GM10266 (cell line): ENCODE data around the gene IRF2.

Experiments
- DNase-seq: peaks from one replicate; pipeline ENCODE4 v3.0.0; 2012; ENCODE audit errors: extremely low spot score
- CTCF ChIP-seq: IDR thresholded peaks from 2 replicates; pipeline ENCODE4 v1.5.1; 2012; ENCODE audit warnings: mild to moderate bottlenecking, low read depth; ENCODE audit not compliant: control insufficient read depth, insufficient read depth; ENCODE audit errors: missing control alignments

IRF2 gene

GRCh38 chr4:184443318-184443717 lies 31.0 kb downstream of the IRF2 start:
- no peak for DNase-seq
- no peak for TF ChIP-seq CTCF

- DNase-seq = no peak
Measured at GRCh38 chr4:184442314-184442635, 32.1 kb downstream of the IRF2 start.

DNA sequence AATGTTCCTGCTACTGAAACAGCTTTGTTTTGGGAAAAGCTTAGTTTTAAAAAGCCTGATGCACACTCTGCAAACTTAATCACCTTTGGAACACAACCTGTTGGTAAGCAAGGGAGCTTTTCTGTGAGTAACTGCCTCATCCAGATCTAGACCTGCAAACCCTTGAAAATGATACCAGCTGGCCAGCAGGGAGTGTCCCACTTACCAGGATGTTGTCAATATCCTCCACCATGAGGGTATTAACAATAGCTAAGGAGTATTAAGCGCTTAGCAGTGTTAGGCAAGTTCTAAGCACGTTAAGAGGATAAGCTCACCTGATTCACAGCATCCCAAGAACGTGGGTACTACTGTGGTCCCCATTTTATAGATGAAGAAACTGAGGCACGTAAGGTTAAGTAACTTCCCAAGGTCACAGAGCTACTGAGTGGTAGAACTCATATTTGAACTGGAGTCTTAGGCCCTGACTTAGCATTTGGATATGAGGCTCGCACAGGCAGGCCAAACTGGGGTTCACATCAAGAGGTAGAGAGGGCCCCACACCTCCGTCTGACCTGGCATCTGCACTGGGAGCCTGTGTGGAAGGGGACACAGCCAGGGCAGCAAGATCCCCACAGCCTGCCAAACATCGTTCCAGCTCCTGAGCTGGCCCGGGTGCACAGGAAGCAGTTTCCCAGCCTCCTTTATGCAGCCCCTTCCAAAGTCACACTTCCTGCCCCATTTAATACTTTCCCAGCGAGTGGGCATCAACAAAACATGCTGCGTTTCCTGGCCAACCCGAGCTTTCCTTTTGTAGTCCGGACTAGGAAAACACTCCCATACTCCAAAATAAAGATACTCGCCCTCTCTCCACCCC lies 32.7 kb downstream of the IRF2 start:
- no peak for DNase-seq
- TF ChIP-seq CTCF = no peak

More at GRCh38 chr4:184442314-184442635, 32.1 kb downstream of the IRF2 start:
- no peak for TF ChIP-seq CTCF

DNA sequence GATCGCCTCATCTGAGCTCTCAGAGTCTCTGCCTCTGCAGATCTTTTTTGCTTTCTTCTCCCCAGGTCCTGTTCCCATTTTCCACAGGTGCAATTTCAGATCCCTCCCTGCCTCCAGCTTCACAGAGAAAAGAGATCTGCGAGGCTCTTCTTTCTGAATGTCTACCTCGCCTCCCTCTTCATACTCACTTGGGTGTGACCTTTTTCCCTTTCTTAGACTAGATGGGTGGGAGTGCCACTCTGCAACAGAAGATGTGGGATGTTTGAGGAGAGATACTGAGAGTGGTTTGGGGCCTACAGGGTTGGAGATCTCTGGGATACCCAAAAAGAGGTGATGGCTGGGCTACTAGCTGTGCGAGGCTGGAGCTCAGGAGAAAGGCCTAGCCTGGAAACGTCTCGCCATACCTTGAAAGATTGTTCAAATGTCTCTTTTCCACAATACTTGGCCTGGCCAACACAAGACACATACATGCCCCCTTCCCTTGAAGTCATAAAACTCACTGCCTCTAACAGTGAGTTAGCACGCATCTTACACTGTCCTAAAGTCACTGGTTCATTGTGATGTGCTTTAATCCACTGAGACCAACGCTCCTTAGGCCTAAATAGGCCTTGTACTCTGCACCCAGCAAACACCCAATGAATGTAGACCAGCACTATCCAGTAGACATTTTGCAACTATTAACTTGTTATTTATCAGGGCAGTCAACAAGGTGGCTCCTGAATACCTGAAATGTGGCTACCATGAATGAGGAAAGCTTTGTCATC lies 33.6 kb downstream of the IRF2 start:
- TF ChIP-seq CTCF = no peak
- DNase-seq = no peak

- no peak for DNase-seq
- TF ChIP-seq CTCF = no peak
Measured at GRCh38 chr4:184439856-184440594, 34.3 kb downstream of the IRF2 start.

DNA sequence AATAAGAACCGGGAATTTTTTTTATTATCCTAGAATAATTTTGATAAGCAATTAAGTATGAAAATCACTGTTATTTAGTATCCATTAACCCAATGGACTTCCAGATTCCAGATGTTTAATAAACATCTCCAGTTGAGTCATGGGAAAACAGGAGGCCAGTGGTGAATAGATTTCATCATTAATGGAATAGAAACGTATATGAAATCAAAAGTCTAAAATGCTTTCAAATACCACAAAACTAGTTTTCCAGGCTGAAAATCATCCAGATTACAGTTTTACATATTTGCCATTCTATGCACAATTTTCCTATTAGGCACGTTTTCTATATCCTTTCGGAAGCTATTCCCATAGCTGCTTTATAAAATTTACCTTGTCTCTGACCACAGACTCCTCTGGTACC lies 35.0 kb downstream of the IRF2 start:
- TF ChIP-seq CTCF = no peak

GRCh38 chr4:184438375-184438774 lies 36.0 kb downstream of the IRF2 start:
- DNase-seq = no peak
- TF ChIP-seq CTCF = no peak

More for the DNA sequence above, 35.0 kb downstream of the IRF2 start:
- DNase-seq = no peak
